Esophagus (tissue), 2 donors: ENCODE measurements around the gene C12orf60. TPM values are rescaled to one million over a fixed set of nuclear protein-coding genes. Genes with fewer than 3 reads are reported as not detected.

Experiments used
- H3K27ac ChIP-seq, 2 donors: one replicate each; pipeline ENCODE4 v1.5.1; 2013; ENCODE audit warnings: low read depth in 2 of 2, mild to moderate bottlenecking in 2 of 2, inconsistent platforms in 1 of 2, low read length in 1 of 2, moderate library complexity in 1 of 2
- H3K27me3 ChIP-seq, 2 donors: one replicate each; pipeline ENCODE4 v1.6.1; 2013; ENCODE audit warnings: low read length in 2 of 2, control low read depth in 1 of 2, mild to moderate bottlenecking in 1 of 2; ENCODE audit not compliant: insufficient read depth in 2 of 2, control insufficient read depth in 1 of 2
- H3K36me3 ChIP-seq, 2 donors: one replicate each; pipeline ENCODE4 v1.6.1; 2013; ENCODE audit warnings: low read length in 1 of 2; ENCODE audit not compliant: control insufficient read depth in 2 of 2, insufficient read depth in 2 of 2
- H3K4me1 ChIP-seq, 2 donors: one replicate each; pipeline ENCODE4 v1.6.1; 2013; ENCODE audit warnings: low read length in 1 of 2; ENCODE audit not compliant: control insufficient read depth in 2 of 2, insufficient read depth in 2 of 2
- H3K4me3 ChIP-seq, 2 donors: one replicate each; pipeline ENCODE4 v1.5.1; 2013; ENCODE audit warnings: low read length in 2 of 2, mild to moderate bottlenecking in 2 of 2, low read depth in 1 of 2, moderate library complexity in 1 of 2
- H3K9me3 ChIP-seq, 2 donors: one replicate each; pipeline ENCODE4 v1.6.1; 2013; ENCODE audit warnings: mild to moderate bottlenecking in 2 of 2, low read depth in 1 of 2, low read length in 1 of 2, moderate library complexity in 1 of 2; ENCODE audit not compliant: control insufficient read depth in 2 of 2, insufficient read depth in 1 of 2
- WGBS, 2 donors: extraction: QIAGEN DNeasy Blood & Tissue Kit; methylation state at CpG; one replicate each; pipeline ENCODE4 v1.1.7; 2013; 5-methylcytosine and 5-hydroxymethylcytosine counted together
- polyA plus RNA-seq, 2 donors: library from polyadenylated mRNA; stranded (reverse); fragments of 200-250 nt; gene quantifications; one replicate each; pipeline ENCODE4 v1.2.3, GENCODE V29; 2013
- donor health status: healthy with polysubstance abuse.
- donor health status: Bipolar disorder and iron deficiency.

C12orf60 gene
- polyA plus RNA-seq, 2 donors = 0.33 to 0.65 TPM

- no peaks in the 10 kb centered on the region for H3K4me1 ChIP-seq
- 0% methylated on average over 7 of the region's 7 CpGs for WGBS, 2 donors
- H3K9me3 ChIP-seq = no peaks in the 10 kb centered on the region
- peak overlapping the region; percentile 74 to 97 for H3K27ac ChIP-seq
- H3K4me3 ChIP-seq = peak overlapping the region; percentile 82 to 100
- H3K27me3 ChIP-seq = no peaks in the 10 kb centered on the region
- H3K36me3 ChIP-seq = peaks cover 2 to 4% of the 10 kb centered on the region in 2 donors
Observed at GRCh38 chr12:14802721-14803010, 804 bp upstream of the C12orf60 start.

- H3K27ac ChIP-seq = peak overlapping the region; percentile 73 to 78
- H3K4me3 ChIP-seq = peak overlapping the region; percentile 82 to 100
- WGBS, 2 donors = 0% methylated on average over 12 of the region's 12 CpGs
- H3K4me1 ChIP-seq = no peaks in the 10 kb centered on the region
- H3K27me3 ChIP-seq = no peaks in the 10 kb centered on the region
- H3K36me3 ChIP-seq = peaks cover 2 to 4% of the 10 kb centered on the region in 2 donors
- no peaks in the 10 kb centered on the region for H3K9me3 ChIP-seq
Observed at GRCh38 chr12:14803830-14804160, 325 bp downstream of the C12orf60 start.

- Histone ChIP-seq H3K36me3 (no peaks in the 10 kb centered on the region), H3K4me3 (no peak overlapping the region), H3K27ac (no peak overlapping the region), H3K4me1 (no peaks in the 10 kb centered on the region), H3K27me3 (no peaks in the 10 kb centered on the region), H3K9me3 (no peaks in the 10 kb centered on the region)
- WGBS, 2 donors = 82 to 87% methylated on average over 5 of the region's 5 CpGs
Observed at GRCh38 chr12:14810167-14810952, 6.9 kb downstream of the C12orf60 start.

GRCh38 chr12:14810953-14811483 lies 7.5 kb downstream of the C12orf60 start:
- 90 to 98% methylated on average over 1 of the region's 1 CpG for WGBS, 2 donors
- Histone ChIP-seq H3K27ac (no peak overlapping the region), H3K4me1 (no peaks in the 10 kb centered on the region), H3K36me3 (no peaks in the 10 kb centered on the region), H3K27me3 (no peaks in the 10 kb centered on the region), H3K9me3 (no peaks in the 10 kb centered on the region), H3K4me3 (no peak overlapping the region)

- Histone ChIP-seq H3K27ac (no peak overlapping the region), H3K4me1 (no peaks in the 10 kb centered on the region), H3K27me3 (no peaks in the 10 kb centered on the region), H3K9me3 (no peaks in the 10 kb centered on the region), H3K36me3 (no peaks in the 10 kb centered on the region), H3K4me3 (no peak overlapping the region)
- 95 to 100% methylated on average over 2 of the region's 2 CpGs for WGBS, 2 donors
Observed at GRCh38 chr12:14811486-14811885, 8.0 kb downstream of the C12orf60 start.

- H3K36me3 ChIP-seq = no peaks in the 10 kb centered on the region
- no peak within 1 kb of the TSS for H3K27ac ChIP-seq
- no peak within 1 kb of the TSS for H3K4me3 ChIP-seq
- no peaks in the 10 kb centered on the region for H3K4me1 ChIP-seq
- H3K9me3 ChIP-seq = no peaks in the 10 kb centered on the region
- no peaks in the 10 kb centered on the region for H3K27me3 ChIP-seq
- 83% methylated on average over 3 of the region's 3 CpGs for WGBS, 2 donors
Observed at GRCh38 chr12:14814014-14814413, 10.5 kb downstream of the C12orf60 start, which contains the start of gene SMCO3. SMCO3 (minus strand) TSS chr12:14814182; CDS start chr12:14806680, 7,502 bp downstream.

- H3K27ac ChIP-seq = no peak overlapping the region
- H3K27me3 ChIP-seq = no peaks in the 10 kb centered on the region
- 62 to 73% methylated on average over 1 of the region's 1 CpG for WGBS, 2 donors
- H3K4me1 ChIP-seq = no peaks in the 10 kb centered on the region
- H3K4me3 ChIP-seq = no peak overlapping the region
- H3K9me3 ChIP-seq = no peaks in the 10 kb centered on the region
- no peaks in the 10 kb centered on the region for H3K36me3 ChIP-seq
Observed at GRCh38 chr12:14824012-14824634, 20.7 kb downstream of the C12orf60 start.

GRCh38 chr12:14825256-14825655 lies 21.8 kb downstream of the C12orf60 start:
- Histone ChIP-seq H3K4me1 (no peaks in the 10 kb centered on the region), H3K36me3 (no peaks in the 10 kb centered on the region), H3K9me3 (no peaks in the 10 kb centered on the region), H3K27me3 (no peaks in the 10 kb centered on the region), H3K4me3 (no peak overlapping the region), H3K27ac (no peak overlapping the region)

- H3K27ac ChIP-seq = no peak overlapping the region
- H3K4me3 ChIP-seq = no peak overlapping the region
- H3K36me3 ChIP-seq = no peaks in the 10 kb centered on the region
- H3K4me1 ChIP-seq = no peaks in the 10 kb centered on the region
- 79 to 82% methylated on average over 5 of the region's 5 CpGs for WGBS, 2 donors
- H3K9me3 ChIP-seq = no peaks in the 10 kb centered on the region
- no peaks in the 10 kb centered on the region for H3K27me3 ChIP-seq
Observed at GRCh38 chr12:14826491-14826890, 23.0 kb downstream of the C12orf60 start.

- Histone ChIP-seq H3K9me3 (no peaks in the 10 kb centered on the region), H3K4me1 (no peaks in the 10 kb centered on the region), H3K27me3 (peaks cover 0 to 2% of the 10 kb centered on the region in 2 donors), H3K36me3 (no peaks in the 10 kb centered on the region), H3K27ac (no peak overlapping the region), H3K4me3 (no peak overlapping the region)
- WGBS, 2 donors = 81 to 83% methylated on average over 2 of the region's 2 CpGs
Observed at GRCh38 chr12:14827043-14827442, 23.6 kb downstream of the C12orf60 start.
